Cardiac fibroblast (primary cell): ENCODE results near the gene TMEM270.

Source experiments
- DNase-seq, 2 donors: peaks; one replicate each; pipeline versions ENCODE4 v3.0.0 to v3.0.0-alpha.2; 2010; ENCODE audit warnings: low read depth in 2 of 2
- H3K4me3 ChIP-seq, 2 donors: replicated peaks in 1 of 2; 1 replicate in 1 of 2; 2 replicates in 1 of 2; pipeline ENCODE4 v1.5.1; 2011; ENCODE audit warnings: low read depth in 2 of 2, low read length in 2 of 2, mild to moderate bottlenecking in 2 of 2, moderate library complexity in 1 of 2
- CTCF ChIP-seq: IDR thresholded peaks from one replicate; pipeline ENCODE4 v1.5.1; 2011; ENCODE audit warnings: low read depth, mild to moderate bottlenecking, low read length, inconsistent platforms

TMEM270 gene

GRCh38 chr7:73890555-73891147 is 29.7 kb downstream of the TMEM270 start:
- H3K4me3 ChIP-seq: no peak overlapping the region
- no peak for DNase-seq
- TF ChIP-seq CTCF: no peak

- TF ChIP-seq CTCF: no peak
- H3K4me3 ChIP-seq: no peak overlapping the region
- DNase-seq: no peak
Measured at GRCh38 chr7:73891178-73891885, 30.4 kb downstream of the TMEM270 start.

GRCh38 chr7:73892003-73892999 is 31.3 kb downstream of the TMEM270 start:
- no peak overlapping the region for H3K4me3 ChIP-seq
- peak; percentile 74 to 78 for DNase-seq
- no peak for TF ChIP-seq CTCF

DNA sequence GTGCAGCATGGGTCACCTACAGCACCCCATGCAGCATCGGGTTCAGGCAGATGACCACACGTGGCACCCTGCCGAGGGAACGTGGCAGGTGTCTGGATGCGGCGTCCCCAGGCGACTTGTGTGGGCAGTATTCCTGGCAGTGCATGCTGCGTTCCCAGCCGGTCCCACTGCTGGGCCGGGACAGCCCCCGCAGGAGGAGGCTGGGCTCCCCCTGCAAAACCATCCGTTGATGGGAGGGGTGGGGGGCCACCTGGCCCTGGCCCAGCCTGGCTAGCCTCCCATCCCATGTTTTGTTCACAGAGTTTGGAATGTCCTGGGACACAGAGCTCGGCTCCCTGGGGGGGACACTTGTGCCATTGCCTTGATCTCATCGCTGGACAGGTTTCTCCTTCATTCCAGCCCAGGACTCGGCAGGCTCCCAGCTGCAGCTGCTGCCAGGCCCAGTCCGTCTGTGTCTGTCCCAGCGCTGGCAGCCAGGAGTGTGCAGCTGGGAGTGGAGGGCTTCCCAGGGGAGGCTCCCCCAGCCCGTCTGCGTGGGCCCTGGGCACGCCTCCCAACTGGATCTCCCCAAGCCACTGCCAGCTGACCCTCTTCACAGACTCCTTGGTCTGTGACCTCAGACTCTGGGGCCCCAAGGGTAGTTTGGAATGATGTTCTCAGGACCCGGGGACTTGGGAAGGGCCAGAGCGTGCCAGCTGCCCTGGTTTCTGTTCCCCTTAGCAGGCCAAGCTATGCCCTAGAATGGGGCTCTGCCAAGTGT is 32.6 kb downstream of the TMEM270 start:
- no peak for TF ChIP-seq CTCF
- DNase-seq: peak in 1 of 2 donors; percentile 23
- H3K4me3 ChIP-seq: no peak overlapping the region

DNA sequence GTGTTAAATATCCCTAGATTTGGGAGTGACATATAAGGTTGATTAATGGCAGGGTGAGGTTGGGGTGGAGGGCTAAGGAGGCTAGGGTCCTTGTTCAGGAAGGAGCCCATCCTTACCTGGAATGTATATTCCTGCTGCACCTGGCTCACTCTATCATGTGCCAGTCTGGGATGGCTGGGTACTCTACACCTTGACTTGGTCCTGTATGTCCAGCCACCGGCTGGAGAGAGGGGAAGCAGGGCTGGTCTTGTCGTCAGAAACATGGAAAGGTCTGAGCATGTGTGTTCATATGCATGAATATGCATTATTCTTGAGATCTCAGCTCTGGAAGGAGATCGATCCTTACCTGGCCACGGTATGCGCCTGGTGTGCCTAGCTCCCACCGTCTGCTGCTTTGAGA is 33.2 kb downstream of the TMEM270 start:
- H3K4me3 ChIP-seq: no peak overlapping the region
- DNase-seq: no peak
- TF ChIP-seq CTCF: no peak

GRCh38 chr7:73894733-73895551 is 34.0 kb downstream of the TMEM270 start:
- DNase-seq: peak; percentile 84 to 96
- no peak overlapping the region for H3K4me3 ChIP-seq
- no peak for TF ChIP-seq CTCF
